NCI-H128 (cell line): ENCODE results near the gene NSFL1C.
"Not testable (repeated sequence)": the region's sequence is repeated elsewhere in the genome, so short reads cannot be mapped to it uniquely, and the experiment has no call there.

Experiments
- DNase-seq: peaks from one replicate; lab custom pipeline; 2025; ENCODE audit not compliant: unreplicated experiment; lab: John Stamatoyannopoulos, UW

The NSFL1C gene

GRCh38 chr20:1466211-1467081 lies at the start of gene NSFL1C:
TSS of gene NSFL1C (minus strand) at chr20:1466849. CDS start at chr20:1466824, 25 bp downstream.
- DNase-seq, result peak; percentile 80

DNA sequence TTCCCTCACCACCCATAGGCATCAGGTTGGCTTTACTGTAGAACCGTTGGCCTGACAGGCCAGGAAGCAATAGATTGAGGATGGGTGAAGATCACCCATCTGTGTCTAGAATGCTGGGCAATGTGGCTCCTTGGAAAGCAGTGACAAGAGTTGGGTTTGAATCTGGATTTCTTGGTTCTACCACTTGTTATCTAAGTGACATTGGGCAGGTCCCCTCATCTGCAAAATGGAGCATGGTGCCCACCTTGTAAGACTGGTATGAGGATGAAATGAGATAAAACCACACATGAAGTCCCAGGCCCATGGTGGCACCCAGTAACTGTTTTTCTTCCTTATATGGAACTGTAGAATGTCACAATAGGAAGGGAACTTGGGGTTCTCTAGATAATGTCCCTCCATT lies 47.2 kb upstream of the NSFL1C start:
- DNase-seq, result no peak

DNA sequence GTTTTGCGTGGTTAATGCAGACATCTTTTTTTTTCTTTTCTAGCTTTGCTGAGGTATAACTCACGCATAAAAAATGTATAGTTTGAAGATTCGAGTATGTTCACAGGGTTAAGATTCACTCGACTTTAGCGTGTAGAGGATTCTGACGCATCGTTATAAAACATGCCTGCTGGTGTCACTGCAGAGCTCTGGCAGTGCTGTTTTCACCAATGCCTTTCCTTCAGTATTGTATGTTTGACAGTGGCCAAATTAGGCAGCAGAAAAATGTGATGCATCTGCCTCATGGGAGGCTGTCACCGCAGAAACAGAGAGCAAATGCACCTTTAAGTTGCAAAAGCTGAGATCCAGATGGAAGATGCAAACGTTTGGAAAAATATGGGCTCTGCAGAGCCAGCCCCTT lies 42.6 kb upstream of the NSFL1C start:
- DNase-seq, result no peak

- no peak for DNase-seq
These were observed 41.9 kb upstream of the NSFL1C start for GRCh38 chr20:1508574-1508973.

- no peak for DNase-seq
These were observed 40.6 kb upstream of the NSFL1C start for GRCh38 chr20:1507276-1507675.

- DNase-seq, result no peak
These were observed 39.2 kb upstream of the NSFL1C start for GRCh38 chr20:1505871-1506270.

DNA sequence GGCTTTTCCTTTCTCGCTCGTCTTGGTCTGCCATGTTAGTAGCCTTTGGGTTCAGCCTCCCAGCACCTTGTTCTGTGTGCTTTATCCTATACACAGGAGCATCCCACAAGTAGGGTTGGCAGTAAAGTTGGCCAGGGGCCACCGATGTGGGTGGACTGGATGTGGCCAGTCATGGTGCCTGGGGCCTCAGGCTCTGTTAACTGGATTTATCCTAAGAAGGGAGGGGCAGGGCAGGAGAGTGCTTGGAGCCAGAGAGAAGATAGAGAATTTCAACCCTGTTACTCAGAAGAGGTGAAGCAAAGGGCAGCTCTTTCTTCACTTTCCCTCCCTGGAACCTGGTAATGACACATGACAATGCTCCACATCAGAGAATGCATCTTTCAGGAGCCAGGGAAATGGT lies 38.7 kb upstream of the NSFL1C start:
- no peak for DNase-seq

GRCh38 chr20:1503564-1504227 lies 37.0 kb upstream of the NSFL1C start:
- DNase-seq, result peak; percentile 13

- no peak for DNase-seq
These were observed 33.8 kb upstream of the NSFL1C start for GRCh38 chr20:1500496-1500895.

DNA sequence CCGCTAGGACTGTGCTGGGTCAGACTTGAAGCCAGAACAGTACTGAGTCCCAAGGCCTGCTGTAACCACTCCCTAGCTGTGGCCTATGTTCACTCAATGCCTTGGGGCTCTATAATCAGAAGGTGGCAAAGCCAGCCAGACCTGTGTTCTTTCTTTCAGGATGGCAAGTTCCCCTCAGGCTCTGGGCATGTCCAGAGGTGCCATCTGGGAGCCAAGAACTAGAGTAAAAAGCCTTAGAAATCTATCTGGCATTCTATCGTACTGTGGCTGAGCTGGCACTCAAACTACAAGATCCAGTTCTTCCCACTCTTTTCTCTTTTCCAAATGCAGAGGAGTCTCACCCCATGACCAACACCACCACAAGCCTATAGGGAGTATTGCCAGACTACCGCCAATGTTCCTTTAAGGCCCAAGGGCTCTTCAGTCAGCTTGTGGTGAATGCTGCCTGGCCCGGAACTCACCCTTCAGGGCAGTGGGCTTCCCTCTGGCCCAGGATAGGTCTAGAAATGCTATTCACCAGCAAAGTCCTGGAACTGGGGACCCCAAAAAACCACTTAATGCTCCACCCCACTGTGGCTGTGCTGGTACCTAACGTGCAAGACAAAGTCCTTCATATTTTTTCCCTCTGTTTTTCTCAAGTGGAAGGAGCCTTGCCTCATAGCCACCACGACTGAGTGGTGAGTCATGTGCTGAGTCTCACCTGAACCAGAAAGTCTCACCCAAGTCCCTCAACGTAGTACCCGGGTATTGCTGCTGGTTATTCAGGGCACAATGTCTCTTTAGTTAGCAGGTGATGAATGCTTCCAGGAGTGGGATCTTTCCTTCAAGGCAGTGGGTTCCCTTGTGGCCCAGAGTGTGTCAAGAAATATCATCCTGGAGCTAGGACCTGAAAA lies 33.1 kb upstream of the NSFL1C start:
- DNase-seq, result no peak

DNA sequence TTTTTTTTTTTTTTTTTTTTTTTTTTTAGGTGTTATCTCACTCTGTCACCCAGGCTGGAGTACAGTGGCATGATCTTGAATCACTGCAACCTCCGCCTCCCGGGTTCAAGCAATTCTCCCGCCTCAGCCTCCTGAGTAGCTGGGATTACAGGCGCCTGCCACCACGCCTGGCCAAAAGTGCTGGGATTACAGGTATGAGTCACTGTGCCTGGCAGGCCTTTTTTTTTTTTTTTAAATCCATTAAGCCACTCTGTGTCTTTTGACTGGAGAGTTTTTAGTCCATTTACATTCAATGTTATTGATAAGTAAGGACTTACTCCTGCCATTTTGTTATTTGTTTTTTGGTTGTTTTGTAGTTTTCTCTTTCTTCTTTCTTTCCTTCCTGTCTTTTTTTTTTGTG lies 30.7 kb upstream of the NSFL1C start:
- not testable (repeated sequence) for DNase-seq

DNA sequence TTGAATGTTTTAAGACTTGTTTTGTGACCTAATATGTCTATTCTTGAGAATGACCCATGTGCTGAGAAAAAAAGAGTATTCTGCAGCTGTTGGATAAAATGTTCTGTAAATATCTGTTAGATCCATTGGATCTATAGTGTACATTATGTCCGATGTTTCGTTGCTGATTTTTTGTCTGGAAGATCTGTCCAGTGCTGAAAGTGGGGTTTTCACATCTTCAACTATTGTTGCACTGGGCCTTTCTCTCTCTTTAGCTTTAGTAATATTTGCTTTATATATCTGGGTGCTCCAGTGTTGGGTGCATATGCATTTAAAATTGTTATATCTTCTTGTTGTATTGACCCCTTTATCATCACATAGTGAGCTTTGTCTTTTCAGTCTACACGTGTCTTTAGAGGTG lies 30.3 kb upstream of the NSFL1C start:
- DNase-seq, result no peak

DNA sequence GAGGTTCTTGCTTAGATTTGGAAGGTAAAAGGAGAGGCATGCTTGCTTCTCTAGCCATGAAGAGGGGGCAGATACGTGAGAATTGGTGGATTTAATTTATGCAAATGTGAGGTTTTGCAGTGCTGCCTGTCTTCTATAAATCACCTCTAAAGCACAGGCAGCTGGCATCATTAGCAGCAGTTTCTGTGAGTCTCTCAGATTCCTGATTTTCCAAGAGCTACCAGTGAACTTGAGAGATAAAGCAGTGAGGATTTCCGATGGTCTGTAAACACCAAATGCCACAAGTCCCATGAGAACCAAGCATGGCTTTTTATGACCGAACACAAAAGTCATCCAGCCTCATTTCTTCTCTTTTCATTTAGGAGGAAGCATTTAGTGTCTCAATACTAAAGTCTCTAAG lies 27.8 kb upstream of the NSFL1C start:
- no peak for DNase-seq

GRCh38 chr20:1493536-1493935 lies 26.9 kb upstream of the NSFL1C start:
- DNase-seq, result no peak

DNA sequence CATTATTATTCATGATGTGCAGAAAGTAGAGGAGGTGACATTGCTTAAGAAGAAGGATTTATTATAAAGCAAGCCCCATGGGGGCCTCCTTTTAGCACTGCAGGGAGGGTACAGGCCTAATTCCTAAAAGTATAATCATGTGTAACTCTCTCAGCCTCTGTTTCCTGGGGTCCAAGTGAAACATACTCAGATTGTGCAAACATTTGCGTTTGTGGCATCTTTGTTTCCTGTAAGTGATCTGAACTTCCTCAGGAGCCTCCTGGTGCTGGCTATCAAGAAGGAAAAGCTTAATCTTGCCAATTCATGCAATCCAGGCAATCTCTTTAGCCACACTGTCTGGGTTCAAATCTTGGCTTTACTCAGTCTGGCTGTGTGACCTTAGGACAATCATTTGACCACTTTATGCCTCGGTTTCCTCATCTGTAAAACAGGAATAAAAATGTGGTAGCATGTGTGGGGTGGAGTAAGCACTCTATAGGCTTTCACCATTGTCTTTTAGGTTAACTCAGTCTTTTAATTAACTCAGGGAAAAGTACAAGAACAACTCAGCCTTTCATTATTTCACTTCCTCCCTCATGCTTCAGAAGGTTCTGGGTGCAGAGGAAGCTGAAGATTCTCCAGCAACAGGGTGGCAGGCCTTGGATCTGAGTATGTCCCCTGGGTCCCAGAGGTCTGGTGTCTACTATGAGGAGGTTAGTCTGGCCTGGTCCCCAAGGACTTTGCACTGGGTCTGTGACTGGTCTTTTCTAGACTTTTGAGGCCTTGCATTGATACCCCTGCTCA lies 25.4 kb upstream of the NSFL1C start:
- no peak for DNase-seq

DNA sequence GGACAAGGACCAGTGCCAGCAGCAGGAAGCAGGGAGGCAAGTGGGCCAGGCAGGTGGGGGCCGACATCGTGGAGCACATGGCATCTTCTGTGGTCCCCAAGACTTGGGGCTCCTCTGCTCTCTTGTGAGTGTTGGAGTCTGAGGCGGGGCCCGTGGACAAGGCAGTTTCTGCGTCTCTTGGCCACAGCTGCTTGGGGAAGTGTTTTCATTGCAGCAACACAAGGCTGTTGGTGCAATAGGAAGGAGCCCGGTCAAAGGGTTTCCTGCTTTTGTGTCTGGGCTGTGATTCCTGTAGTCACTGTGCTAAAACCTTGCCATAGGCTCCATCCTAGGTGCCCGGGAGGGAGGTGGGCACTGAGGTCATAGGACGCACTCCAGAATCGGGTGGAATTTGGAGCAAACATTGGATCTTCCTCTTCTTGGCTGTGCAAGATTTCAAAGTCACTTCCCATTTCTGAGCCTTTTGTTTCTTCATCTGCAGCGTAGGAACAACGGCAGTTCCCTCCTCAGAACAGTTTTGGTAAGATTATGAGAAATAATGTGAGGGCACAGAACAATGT lies 24.7 kb upstream of the NSFL1C start, which contains the start of gene SIRPB2:
TSS of gene SIRPB2 (minus strand) at position 140 of the 560 bp plus-strand sequence. CDS start at position 79, 61 bp downstream.
- DNase-seq, result no peak

DNA sequence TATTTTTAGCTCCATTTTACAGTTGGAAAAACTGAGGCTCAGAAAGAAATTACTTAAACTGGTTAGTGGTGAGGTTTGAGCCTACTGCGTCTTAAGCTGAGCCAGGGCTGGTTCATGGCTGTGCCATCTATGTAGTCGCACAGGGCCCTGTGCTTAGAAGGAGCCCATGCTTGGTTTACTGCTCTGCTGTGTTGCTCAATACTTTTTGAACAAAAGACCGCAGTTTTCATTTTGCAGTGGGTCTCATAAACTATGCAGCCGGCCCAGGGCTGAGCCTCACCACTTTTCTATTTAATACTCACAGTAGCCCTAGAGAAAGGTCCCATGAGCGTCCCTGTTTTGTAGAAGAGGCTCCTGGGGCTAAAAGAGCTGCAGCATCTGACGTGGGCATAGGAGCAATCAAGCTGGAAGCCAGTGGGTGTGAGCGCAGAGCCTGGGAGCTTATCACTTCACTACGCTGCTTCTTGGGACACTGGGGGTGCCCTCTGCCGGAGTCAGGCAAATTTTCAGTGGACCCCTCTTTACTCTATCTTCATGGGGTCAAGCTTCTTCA lies 24.1 kb upstream of the NSFL1C start:
- no peak for DNase-seq

DNA sequence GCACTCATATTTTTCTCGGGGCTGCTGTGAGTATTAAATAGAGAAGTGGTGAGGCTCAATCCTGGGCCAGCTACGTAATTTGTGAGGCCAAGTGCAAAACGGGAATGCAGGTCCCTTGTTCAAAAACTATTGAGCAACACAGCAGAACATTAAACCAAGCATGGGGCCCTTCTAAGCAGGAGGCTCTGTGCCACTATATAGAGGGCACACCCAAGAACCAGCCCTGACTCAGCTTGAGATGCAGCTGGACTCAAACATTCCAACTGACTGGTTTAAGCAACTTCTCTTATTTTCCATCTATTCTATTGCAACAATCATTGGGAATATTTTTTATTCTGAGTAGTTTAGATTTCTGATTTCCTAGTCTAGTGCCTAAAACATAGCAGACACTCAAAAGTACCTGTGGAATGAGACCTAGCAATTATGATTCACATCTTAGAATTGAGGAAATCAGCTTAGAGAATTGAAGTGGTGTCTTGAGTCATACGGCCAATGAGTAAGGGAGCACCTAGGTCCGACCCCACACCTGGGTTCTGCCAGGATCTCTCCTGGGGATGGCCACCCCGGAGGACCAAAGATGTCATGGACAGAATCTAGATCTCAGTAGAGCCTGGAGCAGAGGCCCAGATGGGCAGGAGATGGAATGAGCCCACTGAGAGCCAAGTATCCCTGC lies 23.3 kb upstream of the NSFL1C start:
- no peak for DNase-seq

GRCh38 chr20:1489325-1489724 lies 22.7 kb upstream of the NSFL1C start:
- no peak for DNase-seq
